Omental fat pad (tissue), 4 donors: Measurements from ENCODE around the gene TTC1. TPM values are rescaled to one million over a fixed set of nuclear protein-coding genes. Genes with fewer than 3 reads are reported as not detected.
A peak's percentile ranks its signal among the peaks of the same experiment; 100 is the strongest.

Source experiments
- ATAC-seq: fragments of 150-250 bp; one replicate; pipeline ENCODE4 v1.9.1; 2016; ENCODE audit warnings: mild to moderate bottlenecking, moderate library complexity; ENCODE audit not compliant: low FRiP score
- DNase-seq: peaks from one replicate; pipeline ENCODE4 v3.0.0-alpha.2; 2019; ENCODE audit warnings: low spot score
- total RNA-seq, 4 donors: library from RNA; depleted of rRNA; stranded (reverse); fragments of >200 nt; gene quantifications; one replicate each; pipeline ENCODE4 v1.1.0, GENCODE V29; 2016
- TF ChIP-seq, protein P1 (sequence below), 3 donors: fragments of 450-650 bp; IDR thresholded peaks; one replicate each; pipeline ENCODE4 v1.5.1; 2016 to 2017; ENCODE audit warnings: antibody characterized with exemption in 3 of 3, mild to moderate bottlenecking in 3 of 3, moderate library complexity in 2 of 3

TTC1 gene
- total RNA-seq, 4 donors from 2014 or later = 27.3 to 36.4 (median 27.8) TPM

DNA sequence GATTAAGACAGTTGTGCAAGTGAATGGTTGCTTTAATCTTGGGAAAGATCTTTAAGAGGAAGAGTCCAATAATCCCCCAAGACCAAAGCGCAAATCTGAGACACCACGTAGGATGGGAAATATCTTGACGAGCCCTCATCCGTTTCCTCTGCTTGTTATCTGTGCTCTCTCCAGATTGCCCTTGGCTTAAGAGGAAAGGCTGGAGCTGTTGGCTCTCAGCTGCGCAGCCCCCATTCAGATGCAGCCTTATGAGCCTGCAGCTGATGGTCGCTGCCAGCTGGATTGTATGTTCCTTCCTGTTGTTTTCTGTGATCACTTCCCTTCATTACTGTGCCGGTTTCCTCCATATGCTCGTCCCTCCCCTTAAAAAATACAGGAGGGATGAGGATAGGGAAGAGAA lies 62.6 kb downstream of the TTC1 start:
- ATAC-seq = no peak
- TF ChIP-seq, protein P1, sequence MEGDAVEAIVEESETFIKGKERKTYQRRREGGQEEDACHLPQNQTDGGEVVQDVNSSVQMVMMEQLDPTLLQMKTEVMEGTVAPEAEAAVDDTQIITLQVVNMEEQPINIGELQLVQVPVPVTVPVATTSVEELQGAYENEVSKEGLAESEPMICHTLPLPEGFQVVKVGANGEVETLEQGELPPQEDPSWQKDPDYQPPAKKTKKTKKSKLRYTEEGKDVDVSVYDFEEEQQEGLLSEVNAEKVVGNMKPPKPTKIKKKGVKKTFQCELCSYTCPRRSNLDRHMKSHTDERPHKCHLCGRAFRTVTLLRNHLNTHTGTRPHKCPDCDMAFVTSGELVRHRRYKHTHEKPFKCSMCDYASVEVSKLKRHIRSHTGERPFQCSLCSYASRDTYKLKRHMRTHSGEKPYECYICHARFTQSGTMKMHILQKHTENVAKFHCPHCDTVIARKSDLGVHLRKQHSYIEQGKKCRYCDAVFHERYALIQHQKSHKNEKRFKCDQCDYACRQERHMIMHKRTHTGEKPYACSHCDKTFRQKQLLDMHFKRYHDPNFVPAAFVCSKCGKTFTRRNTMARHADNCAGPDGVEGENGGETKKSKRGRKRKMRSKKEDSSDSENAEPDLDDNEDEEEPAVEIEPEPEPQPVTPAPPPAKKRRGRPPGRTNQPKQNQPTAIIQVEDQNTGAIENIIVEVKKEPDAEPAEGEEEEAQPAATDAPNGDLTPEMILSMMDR (IDR thresholded peaks at IDR 0.05) = no peak

DNA sequence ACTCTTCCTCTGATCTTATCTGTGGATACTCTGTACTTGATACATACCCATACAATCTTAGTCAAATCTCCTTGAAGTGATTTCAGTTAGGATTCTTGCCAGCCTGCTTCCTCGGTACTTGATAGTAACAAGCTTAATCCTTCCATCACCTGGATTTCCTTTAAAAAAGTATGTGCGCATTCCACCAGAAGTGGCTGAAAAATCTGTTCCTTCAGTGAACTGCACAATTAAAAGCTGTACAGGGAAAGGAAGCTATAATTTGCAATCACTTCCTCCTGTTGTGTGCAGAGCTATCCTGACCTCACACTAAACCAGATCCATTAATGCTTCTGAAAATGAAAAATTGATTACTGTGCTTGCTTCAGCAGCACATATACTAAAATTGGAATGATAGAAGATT lies 63.0 kb downstream of the TTC1 start:
- DNase-seq (no peak), ATAC-seq (no peak)
- TF ChIP-seq, protein P1 (IDR thresholded peaks at IDR 0.05) = no peak

More for the DNA sequence above, 62.6 kb downstream of the TTC1 start:
- DNase-seq = no peak

DNA sequence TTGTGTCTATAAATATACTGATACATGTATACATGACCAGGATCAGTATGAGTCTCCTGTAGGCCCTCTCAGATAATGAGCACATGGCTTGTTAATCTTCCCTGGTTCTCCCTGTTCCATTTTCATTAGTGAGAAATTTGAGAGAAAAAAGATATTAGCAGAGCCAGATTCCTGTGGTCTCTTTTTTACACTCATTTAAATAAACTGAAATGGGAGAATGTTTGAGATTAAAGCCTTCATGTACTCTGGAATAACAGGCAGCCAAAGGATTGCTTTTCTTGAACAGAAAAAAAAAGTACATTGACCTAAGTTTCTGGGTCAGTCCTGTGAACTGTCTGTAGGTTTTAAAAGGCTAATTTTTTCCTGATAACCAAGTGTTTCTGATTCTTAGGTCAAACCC lies 66.1 kb downstream of the TTC1 start:
- TF ChIP-seq, protein P1 (IDR thresholded peaks at IDR 0.05) = no peak
- DNase-seq (no peak), ATAC-seq (no peak)

DNA sequence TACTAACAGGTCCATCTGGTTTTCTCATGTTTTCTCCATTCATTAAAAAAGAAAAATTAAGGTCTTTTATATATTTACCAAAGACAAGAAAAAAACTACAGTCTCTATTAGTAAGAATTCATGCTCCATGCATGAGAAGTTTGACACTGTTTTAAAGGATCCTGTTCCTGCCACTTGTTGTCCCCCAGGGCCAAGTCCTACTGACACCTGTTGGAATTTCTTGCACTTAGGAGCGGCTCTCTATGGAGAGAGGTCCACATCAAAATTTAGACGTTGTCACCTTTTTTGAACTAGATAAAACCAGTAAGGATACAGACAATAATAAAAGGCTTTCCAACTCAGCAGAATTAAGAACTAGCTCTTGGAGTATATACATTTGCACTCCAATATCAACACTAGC lies 68.1 kb downstream of the TTC1 start:
- TF ChIP-seq, protein P1 (IDR thresholded peaks at IDR 0.05) = no peak
- DNase-seq = no peak
- ATAC-seq = no peak

DNA sequence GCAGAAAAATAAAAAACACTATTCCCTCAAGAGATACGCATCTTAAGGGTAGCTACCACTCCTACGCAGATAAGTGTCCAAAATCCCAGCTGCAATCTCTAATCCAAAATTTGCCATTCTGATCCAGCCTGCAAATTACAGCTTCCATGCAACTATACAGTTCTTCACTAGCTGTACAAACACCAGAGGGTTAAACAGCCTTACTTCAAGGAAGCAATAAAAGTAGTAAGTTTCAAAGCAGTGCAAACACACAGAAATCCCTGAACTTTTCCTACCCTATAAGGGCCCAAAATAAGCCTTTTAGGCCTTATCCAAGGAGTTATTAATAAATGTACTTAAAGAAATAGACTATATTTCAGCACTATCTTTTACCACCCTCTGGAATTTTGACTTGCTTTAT lies 70.8 kb downstream of the TTC1 start:
- TF ChIP-seq, protein P1 (IDR thresholded peaks at IDR 0.05) = no peak
- ATAC-seq (no peak), DNase-seq (no peak)

DNA sequence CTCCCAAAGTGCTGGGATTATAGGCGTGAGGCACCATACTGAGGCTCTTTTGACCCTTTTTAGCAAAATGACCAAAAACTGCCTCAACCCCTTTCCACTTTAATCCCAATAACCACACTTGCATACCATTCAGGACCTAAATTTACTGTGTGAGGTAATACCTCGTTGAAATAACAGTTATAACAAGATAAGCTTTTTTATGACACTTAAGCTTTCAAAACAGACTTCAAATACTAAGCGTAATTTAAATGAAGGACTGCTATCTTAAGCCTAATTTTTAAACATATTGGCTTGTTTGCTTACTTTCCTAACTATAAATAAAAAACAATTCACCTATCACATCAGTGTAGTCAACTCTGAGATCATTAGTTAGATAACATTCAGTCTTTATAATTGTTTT lies 72.6 kb downstream of the TTC1 start:
- DNase-seq (no peak), ATAC-seq (no peak)
- TF ChIP-seq, protein P1 (IDR thresholded peaks at IDR 0.05) = no peak

DNA sequence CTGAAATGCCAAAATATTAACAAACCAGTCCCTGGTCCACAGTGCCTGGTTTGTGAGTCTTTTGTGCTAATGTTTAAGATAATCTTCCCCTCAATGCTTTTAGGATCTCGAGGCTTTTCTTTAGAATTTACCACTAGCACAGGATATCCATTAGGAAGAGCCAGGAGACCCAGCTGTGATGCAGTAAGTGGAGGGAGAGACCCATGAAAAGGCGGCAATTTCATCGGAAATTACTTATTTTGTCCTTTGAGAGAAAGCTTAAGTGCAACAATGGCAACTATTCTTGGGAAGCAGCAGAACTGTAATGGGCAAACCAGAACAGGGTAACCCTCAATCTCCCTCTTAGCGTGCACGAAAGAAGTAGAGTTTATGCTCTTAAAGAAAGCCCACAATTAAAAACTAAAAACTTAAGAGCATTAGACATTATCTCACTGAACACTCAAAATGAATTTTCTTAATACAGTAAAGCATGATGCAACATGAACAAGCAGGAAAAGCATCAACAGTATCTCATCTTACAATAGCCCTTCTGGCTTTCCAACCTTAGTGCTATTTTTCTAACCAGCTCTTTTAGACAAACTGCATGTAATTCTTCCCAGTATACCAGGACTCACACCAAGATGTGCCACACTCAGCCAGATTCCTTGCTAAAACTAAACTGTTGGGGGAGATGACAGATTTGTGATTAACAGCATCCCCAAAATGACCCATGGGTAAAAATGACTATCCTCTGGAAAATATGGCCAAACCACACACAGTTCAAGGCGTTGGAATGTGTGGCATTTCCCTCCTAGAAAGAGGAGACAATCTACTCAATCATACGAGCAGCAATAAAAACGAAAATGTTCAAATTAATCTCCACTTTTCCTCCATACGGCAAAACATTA lies 73.9 kb downstream of the TTC1 start:
- peak; percentile 66 for ATAC-seq
- TF ChIP-seq, protein P1 (IDR thresholded peaks at IDR 0.05) = no peak

More for the DNA sequence above, 73.9 kb downstream of the TTC1 start:
- no peak for DNase-seq
